ENCODE measurements around the gene PRPF38A.

GRCh38 chr1:52424813-52425212 is 20.4 kb downstream of the PRPF38A start:
- TF ChIP-seq, protein P1, sequence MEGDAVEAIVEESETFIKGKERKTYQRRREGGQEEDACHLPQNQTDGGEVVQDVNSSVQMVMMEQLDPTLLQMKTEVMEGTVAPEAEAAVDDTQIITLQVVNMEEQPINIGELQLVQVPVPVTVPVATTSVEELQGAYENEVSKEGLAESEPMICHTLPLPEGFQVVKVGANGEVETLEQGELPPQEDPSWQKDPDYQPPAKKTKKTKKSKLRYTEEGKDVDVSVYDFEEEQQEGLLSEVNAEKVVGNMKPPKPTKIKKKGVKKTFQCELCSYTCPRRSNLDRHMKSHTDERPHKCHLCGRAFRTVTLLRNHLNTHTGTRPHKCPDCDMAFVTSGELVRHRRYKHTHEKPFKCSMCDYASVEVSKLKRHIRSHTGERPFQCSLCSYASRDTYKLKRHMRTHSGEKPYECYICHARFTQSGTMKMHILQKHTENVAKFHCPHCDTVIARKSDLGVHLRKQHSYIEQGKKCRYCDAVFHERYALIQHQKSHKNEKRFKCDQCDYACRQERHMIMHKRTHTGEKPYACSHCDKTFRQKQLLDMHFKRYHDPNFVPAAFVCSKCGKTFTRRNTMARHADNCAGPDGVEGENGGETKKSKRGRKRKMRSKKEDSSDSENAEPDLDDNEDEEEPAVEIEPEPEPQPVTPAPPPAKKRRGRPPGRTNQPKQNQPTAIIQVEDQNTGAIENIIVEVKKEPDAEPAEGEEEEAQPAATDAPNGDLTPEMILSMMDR (IDR thresholded peaks at IDR 0.05; ENCODE audit: low read depth, low read length, poor library complexity, severe bottlenecking): no peak
- no peak for TF ChIP-seq EZH2phosphoT487 (IDR thresholded peaks at IDR 0.05; ENCODE audit: borderline replicate concordance, low read length)
